ENCODE measurements around the gene DCST1. TPM values are rescaled to one million over a fixed set of nuclear protein-coding genes. Genes with fewer than 3 reads are reported as not detected.

Gene DCST1
- total and polyA plus RNA-seq, 2 of the 13 experiments (the other 11 are each of a cell fraction or from before 2014, with no cell fraction given): 0.04 TPM; not detected in 1

GRCh38 chr1:154999571-155000410, 33.8 kb upstream of the DCST1 start (continued):
- TF ChIP-seq ARID5B (CRISPR knock-in tag; IDR thresholded peaks at IDR 0.05): peak; percentile 36; the same call in 1 of the 2 replicates
- TF ChIP-seq MAF1 (CRISPR knock-in tag; IDR thresholded peaks at IDR 0.05; ENCODE audit: borderline replicate concordance): no peak
- TF ChIP-seq MAZ (IDR thresholded peaks at IDR 0.05; ENCODE audit: borderline replicate concordance, low read depth, low read length): peak; percentile 55
- no peak; the same call in 1 of the 2 replicates for TF ChIP-seq MAZ (CRISPR knock-in tag; IDR thresholded peaks at IDR 0.05; ENCODE audit: low read depth)
- TF ChIP-seq, protein P1, sequence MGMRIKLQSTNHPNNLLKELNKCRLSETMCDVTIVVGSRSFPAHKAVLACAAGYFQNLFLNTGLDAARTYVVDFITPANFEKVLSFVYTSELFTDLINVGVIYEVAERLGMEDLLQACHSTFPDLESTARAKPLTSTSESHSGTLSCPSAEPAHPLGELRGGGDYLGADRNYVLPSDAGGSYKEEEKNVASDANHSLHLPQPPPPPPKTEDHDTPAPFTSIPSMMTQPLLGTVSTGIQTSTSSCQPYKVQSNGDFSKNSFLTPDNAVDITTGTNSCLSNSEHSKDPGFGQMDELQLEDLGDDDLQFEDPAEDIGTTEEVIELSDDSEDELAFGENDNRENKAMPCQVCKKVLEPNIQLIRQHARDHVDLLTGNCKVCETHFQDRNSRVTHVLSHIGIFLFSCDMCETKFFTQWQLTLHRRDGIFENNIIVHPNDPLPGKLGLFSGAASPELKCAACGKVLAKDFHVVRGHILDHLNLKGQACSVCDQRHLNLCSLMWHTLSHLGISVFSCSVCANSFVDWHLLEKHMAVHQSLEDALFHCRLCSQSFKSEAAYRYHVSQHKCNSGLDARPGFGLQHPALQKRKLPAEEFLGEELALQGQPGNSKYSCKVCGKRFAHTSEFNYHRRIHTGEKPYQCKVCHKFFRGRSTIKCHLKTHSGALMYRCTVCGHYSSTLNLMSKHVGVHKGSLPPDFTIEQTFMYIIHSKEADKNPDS (CRISPR knock-in tag; IDR thresholded peaks at IDR 0.05): no peak
- no peak for TF ChIP-seq ZNF256 (CRISPR knock-in tag; conservative IDR thresholded peaks at IDR 0.05)
- no peak for TF ChIP-seq ZNF335 (CRISPR knock-in tag; IDR thresholded peaks at IDR 0.05)
- TF ChIP-seq, protein P2, sequence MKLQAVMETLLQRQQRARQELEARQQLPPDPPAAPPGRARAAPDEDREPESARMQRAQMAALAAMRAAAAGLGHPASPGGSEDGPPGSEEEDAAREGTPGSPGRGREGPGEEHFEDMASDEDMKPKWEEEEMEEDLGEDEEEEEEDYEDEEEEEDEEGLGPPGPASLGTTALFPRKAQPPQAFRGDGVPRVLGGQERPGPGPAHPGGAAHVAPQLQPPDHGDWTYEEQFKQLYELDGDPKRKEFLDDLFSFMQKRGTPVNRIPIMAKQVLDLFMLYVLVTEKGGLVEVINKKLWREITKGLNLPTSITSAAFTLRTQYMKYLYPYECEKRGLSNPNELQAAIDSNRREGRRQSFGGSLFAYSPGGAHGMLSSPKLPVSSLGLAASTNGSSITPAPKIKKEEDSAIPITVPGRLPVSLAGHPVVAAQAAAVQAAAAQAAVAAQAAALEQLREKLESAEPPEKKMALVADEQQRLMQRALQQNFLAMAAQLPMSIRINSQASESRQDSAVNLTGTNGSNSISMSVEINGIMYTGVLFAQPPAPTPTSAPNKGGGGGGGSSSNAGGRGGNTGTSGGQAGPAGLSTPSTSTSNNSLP (IDR thresholded peaks at IDR 0.05; ENCODE audit: low read depth, low read length): no peak
- no peak for TF ChIP-seq ARHGAP35 (CRISPR knock-in tag; IDR thresholded peaks at IDR 0.05; ENCODE audit: borderline replicate concordance)
- no peak for TF ChIP-seq SKI (IDR thresholded peaks at IDR 0.05; ENCODE audit: partially characterized antibody)
- peak; percentile 57; the same call in 1 of the 3 replicates for TF ChIP-seq MXI1 (IDR thresholded peaks at IDR 0.05; ENCODE audit: borderline replicate concordance, low read depth, low read length)
- TF ChIP-seq ZFY (CRISPR knock-in tag; IDR thresholded peaks at IDR 0.05): peak; percentile 64; the same call in 1 of the 2 replicates
- no peak for TF ChIP-seq ZNF773 (CRISPR knock-in tag; IDR thresholded peaks at IDR 0.05; ENCODE audit: borderline replicate concordance)
- TF ChIP-seq CC2D1A (CRISPR knock-in tag; IDR thresholded peaks at IDR 0.05): no peak
- peak; percentile 29; the same call in 1 of the 2 replicates for TF ChIP-seq RXRB (CRISPR knock-in tag; IDR thresholded peaks at IDR 0.05; ENCODE audit: borderline replicate concordance)
- TF ChIP-seq MIXL1 (CRISPR knock-in tag; IDR thresholded peaks at IDR 0.05): no peak
- TF ChIP-seq ISX (CRISPR knock-in tag; conservative IDR thresholded peaks at IDR 0.05): no peak
- TF ChIP-seq, protein P3, sequence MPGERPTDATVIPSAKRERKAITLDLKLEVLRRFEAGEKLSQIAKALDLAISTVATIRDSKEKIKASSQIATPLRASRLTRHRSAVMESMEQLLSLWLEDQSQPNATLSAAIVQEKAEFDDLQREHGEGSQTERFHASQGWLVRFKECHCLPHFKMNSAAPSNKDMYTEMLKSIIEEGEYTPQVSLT (CRISPR knock-in tag; IDR thresholded peaks at IDR 0.05; ENCODE audit: borderline replicate concordance, low read depth): no peak
